GM21825 (cell line): ENCODE data around the gene POLR2F.

ENCODE experiments used
- ATAC-seq: cut with Tn5 transposase; IDR thresholded peaks from one replicate; pipeline ENCODE4 v1.9.1; 2021; ENCODE audit warnings: mild to moderate bottlenecking, moderate library complexity; ENCODE audit not compliant: unreplicated experiment

POLR2F gene

DNA sequence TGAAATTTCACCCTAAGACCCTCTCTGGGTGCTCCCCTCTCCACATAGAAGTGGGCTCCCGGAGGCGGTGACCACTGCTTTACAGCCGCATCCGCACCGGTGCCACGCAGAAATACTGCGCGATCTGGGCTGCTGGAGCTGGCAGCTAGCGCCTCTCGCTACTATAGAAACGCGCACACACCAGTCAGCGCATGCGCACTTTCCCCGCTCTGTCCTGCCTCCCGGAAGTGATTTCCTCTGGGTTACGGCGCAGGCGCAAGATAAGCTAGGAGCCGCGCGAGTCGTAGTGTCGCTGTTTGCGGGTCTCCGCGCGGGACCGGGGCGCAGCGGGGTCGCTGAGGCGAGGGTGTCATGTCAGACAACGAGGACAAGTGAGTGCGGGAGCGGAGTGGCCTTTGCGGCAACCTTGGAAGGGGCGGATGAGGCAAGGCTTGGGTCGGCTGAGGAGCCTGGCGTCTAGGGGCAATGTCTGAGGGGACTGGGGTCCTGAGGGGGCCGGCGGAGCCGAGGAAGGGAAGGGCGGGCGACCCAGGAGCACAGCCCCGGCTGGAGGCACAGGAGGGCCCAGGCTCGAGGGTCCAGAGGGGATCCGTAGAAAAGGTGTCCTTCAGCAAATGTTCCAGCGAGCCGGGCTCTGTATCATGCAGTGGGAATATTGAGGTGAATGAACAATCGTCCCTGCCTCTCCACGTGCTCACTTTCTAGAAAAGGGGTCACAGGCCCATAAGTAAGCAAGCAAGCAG lies at the start of gene POLR2F, which contains the start of gene C22orf23:
POLR2F (plus strand) TSS at position 263 of the 743 bp plus-strand sequence; CDS start at position 352, 89 bp downstream.
C22orf23 (minus strand) TSS at position 165 of the 743 bp plus-strand sequence. CDS start 452 bp downstream, outside the sequence.
- peak; percentile 80 for ATAC-seq

DNA sequence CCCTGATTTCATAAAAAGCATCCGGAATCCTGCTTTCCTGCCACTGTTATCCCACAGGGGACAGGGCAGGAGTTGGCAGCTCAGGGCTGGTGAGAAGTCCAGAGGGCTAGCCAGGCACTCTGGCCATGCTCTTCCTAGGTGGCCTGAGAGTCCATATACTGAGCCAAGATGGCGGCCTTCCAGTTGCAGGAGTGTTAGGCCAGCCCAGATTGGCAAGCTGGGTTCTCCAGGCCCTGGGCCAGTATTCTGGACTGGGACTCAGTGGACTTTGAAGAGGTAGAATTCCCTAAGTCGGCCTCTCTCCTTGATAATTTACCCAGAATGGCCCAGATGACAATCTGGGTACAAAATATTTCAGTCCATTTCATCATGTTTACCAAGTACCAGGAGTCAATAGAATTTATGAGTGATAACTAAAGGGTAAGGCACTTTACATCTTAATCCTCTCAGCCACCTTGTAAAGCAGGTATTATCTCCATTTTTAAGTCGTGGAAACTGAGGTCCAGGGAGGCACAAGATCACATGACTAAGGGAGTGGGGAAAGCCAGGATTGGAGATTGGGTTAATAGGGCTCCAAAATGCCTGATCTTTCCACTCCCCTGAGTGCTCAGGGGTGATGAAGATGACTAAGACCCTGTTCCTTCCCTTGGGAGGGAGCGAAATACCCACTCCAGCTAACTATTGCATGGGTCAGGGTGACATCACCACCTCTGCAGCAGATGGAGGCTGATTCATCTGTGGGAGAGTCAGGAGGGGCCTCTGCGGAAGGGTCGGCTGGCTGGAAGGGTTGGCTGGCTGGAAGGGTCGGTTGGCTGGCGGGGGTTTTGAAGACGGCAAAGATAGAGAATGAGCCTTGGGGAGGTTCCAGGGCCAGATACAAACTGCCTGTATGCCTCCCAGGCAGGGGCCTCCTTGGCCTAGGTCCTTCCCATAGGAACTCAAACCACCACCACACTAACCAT lies 48.6 kb upstream of the POLR2F start:
- no peak for ATAC-seq

DNA sequence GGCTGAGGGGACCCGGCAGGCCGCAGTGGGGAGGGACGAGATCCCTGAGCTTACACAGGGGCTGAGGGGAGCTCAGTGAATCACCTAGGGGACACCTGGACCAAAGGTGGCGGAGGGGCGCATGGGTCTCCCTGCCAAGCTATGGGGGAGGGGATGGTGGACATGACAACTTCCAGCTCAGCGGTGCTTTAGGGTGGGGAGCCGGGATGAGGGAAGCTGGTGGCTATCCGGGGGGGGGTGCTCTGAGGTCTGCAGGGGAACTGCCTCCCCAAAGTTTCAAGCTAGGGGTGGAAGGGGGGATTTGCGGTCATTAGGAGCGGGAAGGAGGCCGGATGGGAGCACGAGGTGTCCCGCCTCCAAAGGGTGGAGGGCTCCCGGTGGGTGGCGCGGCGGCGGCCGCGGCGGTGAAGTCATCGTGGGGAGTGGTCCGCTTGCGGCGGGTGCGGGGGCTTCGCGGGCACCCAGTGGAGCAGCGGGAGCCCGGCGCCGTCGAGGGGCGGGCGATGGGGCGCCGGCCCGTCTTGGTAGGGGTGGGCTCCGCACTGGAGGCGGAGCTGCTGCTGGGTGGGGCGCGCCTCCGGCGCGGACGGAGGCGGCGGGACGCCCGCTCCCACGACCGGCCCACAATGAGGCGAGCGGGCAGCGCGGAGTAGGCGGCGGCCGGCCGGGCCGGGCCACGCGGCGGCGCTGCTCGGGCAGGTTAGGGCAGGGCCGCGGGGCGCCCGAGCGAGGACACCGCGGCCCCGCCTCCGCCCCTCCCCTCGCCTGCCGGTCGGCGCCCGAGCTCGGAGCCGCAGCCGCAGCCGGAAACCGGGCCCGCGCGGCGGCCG lies 47.8 kb upstream of the POLR2F start, which contains the start of gene MICALL1:
MICALL1 (plus strand) TSS at position 764 of the 830 bp plus-strand sequence. CDS start 126 bp downstream, outside the sequence.
- peak; percentile 79 for ATAC-seq

DNA sequence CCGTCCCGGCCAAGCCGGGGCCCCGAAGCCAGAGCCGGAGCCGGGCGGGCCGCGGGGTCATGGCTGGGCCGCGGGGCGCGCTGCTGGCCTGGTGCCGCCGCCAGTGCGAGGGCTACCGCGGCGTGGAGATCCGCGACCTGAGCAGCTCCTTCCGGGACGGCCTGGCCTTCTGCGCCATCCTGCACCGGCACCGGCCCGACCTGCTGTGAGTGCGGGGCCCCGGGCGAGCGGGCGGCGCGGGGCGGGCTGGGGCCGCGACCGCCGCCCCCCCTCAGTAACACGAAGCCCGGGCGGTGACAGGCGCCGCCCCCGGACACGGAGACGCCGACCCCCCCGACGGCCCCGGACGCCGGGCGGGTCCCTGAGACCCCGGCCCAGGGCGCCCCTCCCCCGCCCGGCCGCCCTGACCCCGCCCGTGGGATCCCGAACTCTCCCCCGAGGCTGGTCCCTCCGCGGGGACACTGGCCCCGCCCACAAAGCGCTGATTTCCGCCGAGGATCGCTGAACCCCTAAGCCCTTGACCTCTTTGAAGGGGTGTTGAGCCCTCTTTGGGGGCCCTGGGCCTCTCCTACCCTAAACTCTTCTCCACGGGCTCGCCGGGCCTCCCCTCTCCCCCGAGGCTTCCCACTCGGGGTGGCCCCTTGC lies 47.0 kb upstream of the POLR2F start:
- ATAC-seq = peak; percentile 19

DNA sequence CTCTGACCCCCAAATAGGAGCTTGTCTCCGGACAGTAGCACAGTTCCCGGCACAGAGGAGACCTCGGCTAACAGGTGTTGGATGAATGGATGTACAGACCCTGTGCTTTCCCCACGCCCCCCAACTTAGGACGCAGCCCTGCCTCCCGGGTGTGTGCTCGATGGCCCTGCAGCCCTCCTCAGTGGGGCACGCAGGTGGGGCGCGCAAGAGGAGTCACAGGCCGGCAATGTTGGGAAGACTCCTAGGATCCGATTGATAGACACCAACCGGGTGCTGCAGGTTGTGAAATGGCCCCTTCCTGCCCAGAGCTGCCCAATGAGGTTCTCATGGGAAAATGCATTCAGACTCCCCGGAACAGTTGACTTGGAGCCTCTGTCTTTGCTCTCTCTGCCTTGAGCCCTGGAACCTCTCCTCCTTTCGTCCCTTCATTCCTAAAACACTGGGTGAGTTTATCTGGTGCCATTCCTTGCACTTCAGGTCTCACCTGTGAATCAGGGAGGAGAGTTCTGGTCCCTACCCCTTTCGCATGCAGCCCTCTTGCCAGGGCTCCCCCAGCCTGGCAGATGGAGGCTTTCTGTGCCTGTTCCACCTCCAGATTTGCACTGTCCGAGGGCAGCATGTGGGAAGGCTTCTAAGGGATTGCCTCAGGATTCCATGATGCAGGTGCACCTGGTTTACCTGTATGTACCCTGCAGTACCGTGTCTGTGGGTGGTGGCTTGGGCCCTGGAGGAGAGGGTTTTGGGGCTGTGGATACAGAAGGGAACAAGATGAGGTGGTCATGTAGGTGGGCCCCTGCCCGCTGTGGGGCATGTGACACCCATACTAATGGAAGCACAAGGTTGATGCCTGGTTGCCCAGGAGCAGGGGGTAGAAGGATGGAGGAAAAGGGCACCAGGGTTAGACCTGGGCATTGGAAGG lies 46.2 kb upstream of the POLR2F start:
- no peak for ATAC-seq

DNA sequence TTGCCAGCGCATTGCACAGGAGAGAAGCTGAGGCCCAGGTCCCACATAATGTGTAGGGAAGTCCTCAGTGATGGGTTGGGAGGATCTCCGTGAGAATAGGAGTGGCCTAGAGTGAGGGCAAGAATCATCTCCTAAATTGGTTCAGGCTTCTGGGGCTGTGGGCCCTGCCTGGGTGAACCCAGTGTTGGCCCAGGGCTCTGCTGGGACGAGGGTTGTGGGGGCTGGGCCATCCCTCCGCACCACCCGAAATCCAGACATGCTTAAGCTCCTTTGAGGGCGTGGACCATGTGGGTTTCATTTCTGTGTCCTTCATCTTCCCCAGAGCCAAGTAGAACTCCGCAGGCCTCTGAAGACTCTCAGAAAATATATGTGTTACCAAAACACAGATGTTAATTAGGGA lies 43.7 kb upstream of the POLR2F start:
- no peak for ATAC-seq

DNA sequence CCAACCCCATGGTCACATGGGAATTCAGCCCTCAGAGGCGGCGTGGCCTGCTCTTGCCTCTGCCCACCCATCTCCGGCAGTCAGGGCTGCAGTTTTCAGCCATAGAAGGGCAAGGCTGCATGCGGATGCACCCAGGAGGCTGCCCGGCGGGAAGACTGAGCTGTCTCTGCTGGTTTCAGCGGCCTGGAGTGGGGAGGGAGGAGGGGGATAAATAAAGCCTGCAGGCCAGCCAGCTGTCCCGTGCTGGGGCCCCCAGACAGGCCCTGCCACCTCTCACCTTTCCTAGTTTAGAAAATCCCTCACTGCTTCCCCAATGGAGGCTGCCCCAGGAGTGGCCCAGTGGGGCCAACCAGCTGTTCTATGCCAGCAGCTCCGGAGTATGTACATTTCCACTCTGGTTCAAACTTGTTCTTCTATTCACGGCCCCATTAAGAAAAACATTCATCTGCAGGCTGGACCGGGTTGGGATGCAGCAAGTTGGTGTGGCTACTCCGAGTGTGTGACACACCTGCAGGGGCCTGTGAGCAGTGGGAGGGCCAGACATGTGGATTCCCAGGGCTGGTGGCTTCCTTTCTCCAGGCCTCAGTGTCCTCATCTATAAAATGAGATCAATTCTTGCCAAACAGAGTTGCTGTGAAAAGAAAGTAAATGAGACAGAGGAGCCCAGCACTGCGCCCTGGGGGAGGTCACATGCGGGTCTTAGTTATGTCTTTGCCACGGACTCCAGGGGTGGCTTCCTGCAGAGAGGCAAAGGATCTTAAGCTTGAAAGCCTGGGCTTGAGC lies 42.4 kb upstream of the POLR2F start:
- no peak for ATAC-seq

DNA sequence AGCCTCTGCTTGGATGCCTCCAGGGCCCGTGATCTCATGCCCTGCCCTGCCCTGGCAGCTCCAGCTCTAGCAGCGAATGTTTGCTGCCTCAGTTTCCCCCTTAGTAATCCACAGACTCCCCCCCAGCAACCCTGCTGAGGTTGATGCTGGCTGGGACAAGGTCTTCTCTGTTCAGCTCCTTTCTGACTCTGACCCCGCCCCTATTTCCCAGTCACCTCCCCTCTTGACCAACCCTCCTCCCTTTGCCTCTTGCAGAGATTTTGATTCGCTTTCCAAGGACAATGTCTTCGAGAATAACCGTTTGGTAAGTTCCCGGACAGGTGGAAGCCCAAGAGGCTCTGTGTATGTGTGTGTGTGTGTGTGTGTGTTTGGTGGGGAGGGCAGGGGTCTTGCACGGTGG lies 41.8 kb upstream of the POLR2F start:
- ATAC-seq = no peak

DNA sequence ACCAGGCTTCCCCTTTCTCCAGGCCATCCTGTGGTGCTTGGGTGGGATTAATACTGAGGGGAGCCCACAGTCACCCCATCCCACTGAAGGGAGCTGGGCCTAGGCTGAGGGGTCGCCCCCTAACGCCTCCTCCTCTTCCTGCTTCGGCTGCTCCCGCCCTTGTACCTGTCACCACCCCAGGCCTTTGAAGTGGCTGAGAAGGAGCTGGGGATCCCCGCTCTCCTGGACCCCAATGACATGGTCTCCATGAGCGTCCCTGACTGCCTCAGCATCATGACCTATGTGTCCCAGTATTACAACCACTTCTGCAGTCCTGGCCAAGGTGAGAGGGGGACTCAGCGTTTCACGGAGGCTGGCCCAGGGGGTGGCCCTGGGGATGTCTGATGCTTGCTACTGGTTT lies 41.3 kb upstream of the POLR2F start:
- ATAC-seq = no peak

DNA sequence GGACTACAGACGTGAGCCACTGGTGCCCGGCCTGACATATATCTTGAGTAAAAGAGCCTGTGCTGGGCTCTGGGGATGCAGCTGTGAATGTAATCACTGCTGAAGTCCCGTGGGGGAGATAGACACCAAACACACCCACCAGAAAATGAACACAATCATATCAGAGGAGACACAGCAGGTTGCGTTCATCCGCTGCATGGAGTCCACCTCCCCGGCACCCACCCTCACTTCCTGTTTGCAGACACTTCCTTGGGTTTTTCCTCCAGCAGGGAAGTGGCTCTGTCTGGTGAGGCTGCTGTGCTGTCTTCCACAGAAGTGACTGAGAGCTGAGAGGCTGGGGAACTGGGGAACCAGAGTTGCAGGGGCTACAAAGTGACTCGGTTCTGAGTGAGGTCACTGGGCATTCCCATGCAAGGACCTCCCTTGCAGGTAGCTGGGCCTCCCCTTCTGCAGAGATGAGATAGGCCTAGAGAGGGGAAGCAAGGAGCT lies 40.2 kb upstream of the POLR2F start:
- ATAC-seq = no peak

DNA sequence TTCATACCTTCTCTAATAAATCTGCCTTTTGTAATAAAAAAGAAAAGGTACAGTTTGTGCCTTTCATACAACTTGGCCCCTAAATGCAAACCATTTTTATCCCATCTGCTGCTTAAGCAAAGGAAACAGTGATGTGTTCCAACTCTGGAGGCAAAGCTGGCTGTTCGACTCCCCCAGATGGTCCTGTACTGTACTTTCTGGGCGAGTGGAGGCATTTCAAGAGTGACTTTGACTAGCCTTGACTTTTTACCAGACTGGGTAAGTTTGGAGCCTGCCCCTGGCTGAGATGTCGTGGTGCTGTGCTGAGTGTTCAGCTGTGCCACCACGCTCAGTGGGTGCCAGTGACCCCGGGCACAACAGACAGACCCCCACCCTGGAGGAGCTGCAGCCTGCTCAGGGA lies 37.2 kb upstream of the POLR2F start:
- no peak for ATAC-seq

DNA sequence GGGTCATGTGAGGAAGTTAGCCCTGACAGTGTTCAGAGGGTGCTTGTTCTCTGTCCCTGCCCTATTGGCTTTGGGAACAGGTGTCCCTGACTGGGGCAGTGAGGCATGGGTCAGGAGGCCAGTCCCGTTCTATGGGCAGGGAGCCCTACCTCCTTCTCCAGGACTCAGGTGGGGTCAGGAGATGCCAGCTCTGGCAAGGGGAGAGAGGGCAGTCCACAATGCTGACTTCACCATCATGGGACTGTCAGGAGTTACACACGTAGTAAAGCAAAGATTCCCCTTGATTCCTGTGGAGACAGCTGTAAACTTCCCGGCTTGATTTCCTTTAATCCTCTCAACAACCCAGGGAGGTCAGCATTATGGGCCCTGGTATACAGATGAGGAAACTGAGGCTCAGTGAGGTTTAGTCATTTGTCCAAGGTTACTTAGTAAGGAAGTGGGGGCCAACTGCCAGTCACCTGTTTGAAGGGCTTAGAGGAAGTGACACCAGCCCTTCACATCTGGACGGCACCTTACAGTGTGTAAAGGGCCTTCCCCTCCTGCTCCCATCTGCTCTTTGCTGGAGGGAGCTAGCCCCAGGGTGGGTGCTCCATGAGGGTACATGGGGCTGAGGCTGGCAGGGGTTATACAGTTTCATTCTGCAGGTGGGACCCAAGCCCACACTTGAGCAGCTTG lies 35.5 kb upstream of the POLR2F start:
- ATAC-seq = no peak

DNA sequence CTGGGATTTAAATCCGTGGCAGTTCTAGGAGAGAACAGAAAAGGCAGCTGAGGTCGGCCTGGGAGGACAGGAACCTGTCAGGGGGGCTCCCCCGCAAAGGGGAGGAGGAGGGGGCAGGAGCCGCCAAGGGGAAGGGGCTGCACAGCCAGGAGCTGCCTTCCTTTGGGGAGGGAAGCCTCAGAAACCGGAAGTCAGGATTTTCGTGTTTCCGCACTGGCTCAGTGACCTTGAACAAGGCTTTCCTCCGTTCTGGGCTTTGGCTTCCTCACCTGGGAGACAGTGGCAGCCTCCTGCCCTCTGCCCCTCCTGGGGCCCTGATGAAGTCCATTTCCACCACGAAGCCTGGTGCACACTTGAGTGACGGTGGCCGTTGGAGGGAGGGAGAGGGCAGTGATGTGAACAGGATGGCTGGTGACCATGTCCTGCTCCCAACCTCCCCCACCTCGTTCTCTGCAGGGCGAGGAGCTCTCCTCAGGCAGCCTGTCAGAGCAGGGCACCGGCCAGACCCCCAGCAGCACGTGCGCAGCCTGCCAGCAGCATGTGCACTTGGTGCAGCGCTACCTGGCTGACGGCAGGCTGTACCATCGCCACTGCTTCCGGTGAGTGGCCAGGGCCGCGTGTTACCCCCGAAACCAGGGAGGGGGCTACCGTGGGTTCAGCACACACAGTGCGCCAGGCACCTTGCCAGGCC lies 34.8 kb upstream of the POLR2F start:
- no peak for ATAC-seq

DNA sequence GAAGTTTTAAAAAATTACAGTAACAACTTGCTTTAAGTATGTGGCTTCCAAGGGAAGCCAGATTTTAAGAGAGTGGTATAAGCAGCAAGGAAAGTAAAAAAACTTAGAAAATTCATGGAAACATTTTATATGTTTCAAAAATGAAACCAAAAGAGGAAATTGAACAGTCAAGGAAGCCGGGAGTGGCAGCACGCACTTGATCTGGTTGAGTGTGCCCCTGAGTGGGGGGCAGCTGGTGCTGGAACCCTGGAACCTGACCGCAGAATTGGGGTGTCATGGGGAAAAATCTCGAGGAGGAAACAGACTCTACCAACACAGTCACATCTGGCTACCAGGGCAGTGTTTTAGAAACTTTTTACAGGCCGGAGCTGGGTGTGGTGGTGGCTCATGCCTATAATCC lies 33.4 kb upstream of the POLR2F start:
- no peak for ATAC-seq

DNA sequence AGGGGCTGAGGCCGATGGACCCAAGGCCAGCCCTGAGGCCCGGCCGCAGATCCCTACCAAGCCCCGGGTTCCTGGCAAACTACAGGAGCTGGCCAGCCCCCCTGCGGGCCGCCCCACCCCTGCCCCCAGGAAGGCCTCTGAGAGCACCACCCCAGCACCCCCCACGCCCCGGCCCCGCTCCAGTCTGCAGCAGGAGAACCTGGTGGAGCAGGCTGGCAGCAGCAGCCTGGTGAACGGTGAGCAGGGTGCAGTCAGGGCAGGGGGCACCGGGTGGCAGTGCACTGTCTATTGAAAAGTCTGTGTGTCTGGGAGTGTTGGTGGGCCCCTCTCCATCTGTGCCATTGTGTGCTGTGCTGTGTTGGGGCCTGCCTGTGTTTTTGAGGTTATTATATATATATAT lies 31.3 kb upstream of the POLR2F start:
- ATAC-seq = no peak

DNA sequence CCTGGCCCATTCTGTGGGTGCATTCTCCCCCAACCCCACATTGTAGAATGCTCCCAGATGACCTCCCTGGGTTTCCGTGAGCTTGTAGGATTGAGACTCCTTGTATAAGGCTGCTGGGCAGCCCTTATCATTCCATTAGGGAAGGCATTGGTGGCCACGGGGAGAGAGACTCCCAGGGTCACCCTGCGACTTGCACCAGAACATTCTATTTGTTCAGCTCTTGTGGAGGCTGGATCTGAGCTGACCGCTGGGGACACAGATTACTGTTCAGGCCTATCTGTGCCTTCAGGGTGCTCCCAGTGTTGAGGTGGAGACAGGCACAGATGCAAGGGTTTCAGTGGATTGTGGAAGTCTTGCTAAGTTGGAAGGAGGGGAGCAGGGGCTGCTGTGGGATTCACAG lies 29.6 kb upstream of the POLR2F start:
- no peak for ATAC-seq

DNA sequence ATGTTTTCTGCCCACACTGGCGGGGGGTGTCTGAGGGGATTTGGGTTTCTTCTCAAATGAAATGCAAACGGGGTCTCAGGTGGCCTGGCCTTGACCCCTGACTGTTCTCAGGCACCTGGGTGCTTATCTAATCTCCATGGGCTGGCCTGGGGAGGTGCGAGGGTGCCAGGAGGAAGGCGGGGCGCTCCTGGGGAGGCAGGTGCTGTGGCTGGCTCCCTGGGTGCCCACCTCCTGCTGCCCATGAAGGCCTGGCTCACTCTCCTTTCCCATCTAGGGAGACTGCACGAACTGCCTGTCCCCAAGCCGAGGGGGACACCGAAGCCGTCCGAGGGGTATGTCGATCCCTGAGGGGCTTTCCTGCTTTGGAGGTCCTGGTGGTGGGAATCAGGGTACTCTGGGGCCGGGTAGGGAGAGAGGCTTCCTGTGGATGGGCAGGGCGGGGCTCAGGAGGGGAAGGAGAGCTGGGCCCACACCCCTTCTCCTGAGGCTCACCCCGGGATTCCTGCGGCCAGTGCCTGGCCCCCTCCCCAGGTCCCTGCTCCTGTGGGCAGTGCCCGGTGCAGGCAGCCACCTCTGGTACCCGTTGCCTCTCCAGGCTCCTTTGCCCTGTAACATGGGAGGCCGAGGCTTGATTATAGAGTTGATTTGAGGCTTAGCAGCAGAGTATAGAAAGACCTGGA lies 29.0 kb upstream of the POLR2F start:
- ATAC-seq = no peak
